ENCODE results near the gene DNLZ. TPM values are rescaled to one million over a fixed set of nuclear protein-coding genes. Genes with fewer than 3 reads are reported as not detected.

DNLZ gene
- total and polyA plus RNA-seq, 9 of the 15 experiments (the other 6 are each of a cell fraction or from before 2014, with no cell fraction given): 0.17 to 44.6 (median 3.4) TPM

GRCh38 chr9:136410500-136411287 lies 47.1 kb upstream of the DNLZ start, which contains the start of the genes ENTR1 and PMPCA (continued):
- no peak for TF ChIP-seq ZNF263 (CRISPR knock-in tag; IDR thresholded peaks at IDR 0.05; ENCODE audit: borderline replicate concordance)
- TF ChIP-seq KAT8 (IDR thresholded peaks at IDR 0.05; ENCODE audit: low read depth): no peak
- no peak for TF ChIP-seq MAFF (IDR thresholded peaks at IDR 0.05; ENCODE audit: low read length)
- TF ChIP-seq BCL6 (CRISPR knock-in tag; IDR thresholded peaks at IDR 0.05): no peak

DNA sequence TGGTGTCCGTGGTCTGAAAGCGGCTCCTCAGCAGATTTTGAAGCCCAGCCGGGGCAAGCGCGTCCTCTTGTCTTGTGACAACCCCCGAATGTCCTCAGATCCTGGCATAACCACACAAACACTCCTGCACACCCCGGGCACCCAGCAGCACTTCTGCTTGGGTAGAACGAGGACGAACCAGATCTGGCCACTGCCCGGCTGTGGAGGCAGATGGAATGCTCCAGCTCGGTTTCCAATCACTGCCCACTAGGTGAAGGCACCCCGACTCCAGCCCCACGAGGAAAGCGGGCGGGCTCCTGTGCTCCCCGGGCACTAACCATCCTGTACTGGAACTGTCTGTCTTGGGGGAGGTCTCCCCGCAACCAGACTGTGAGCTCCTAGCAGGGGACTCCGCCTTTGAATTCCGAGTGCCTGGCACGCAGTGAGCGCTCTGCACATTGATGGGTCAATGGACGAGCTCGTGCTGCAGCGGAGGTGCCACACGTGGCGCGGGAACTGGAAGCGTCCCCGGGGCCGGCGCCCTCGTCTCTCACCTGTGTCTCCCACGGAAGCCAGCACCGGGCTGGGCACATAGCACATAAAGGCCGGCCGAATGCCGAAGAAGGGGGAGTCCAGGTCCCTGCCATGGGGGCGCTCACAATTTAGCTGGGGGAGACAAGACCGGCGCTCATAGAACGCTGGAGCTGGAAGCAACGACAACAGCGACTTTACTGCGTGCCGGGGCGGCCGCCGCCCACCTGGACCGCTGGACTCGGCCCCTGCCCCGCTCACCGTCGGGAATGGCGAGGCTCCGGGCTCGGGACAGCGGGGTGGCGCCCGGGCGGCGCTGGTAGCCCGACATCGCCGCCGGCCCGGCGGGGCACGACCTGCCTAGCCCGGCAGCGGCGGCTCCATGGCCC lies 46.3 kb upstream of the DNLZ start:
- ATAC-seq (peak; percentile 47), DNase-seq (ENCODE audit: extremely low read depth in 1 of 4, low spot score in 3 of 4) (peak in 2 of 4 experiments; percentile 32 to 44), FAIRE-seq (peak; percentile 26)
- no peaks in the 10 kb centered on the region for H3K9me3 ChIP-seq (replicated peaks; ENCODE audit: control insufficient read depth, insufficient read depth, low read depth, low read length)
- ChIA-PET CTCF (ENCODE audit: low intra/inter-chr PET ratio) (interaction anchor here (0.7 kb wide), 1 partner anchor 62 kb away, joined by 3 read pairs; no protein-coding TSS in a partner anchor), POLR2A (interaction anchor here (0.7 to 2.7 kb wide), 13 partner anchors 8 to 243 kb away, joined by 3 to 9 read pairs (median 6); partner anchors contain the start of genes CARD9 and INPP5E)
- in situ Hi-C loops (cut with MboI): no loop called here
- H4K20me1 ChIP-seq (replicated peaks; ENCODE audit: control insufficient read depth, insufficient read depth, low read length): no peaks in the 10 kb centered on the region; the same call in none of the 2 replicates
- peak overlapping the region; percentile 94 for H3K27ac ChIP-seq (ENCODE audit: extremely low read depth, low read depth, low read length)
- no peaks in the 10 kb centered on the region for H3K27me3 ChIP-seq (ENCODE audit: control insufficient read depth in 2 of 2, insufficient read depth in 2 of 2, low read length in 2 of 2)
- H2AFZ ChIP-seq (ENCODE audit: low read depth, low read length): peak overlapping the region; percentile 48
- H3K9me1 ChIP-seq (ENCODE audit: control insufficient read depth, insufficient read depth, low read length): no peaks in the 10 kb centered on the region
- H3K79me2 ChIP-seq (ENCODE audit: control insufficient read depth, insufficient read depth, low read length): peaks cover 72% of the 10 kb centered on the region
- intact Hi-C loops (cut with micrococcal nuclease): no loop called here
- peak overlapping the region; percentile 92 for H3K4me2 ChIP-seq (ENCODE audit: insufficient read depth, low read length)
- peak overlapping the region; percentile 82 for H3K4me3 ChIP-seq
- peaks cover 76% of the 10 kb centered on the region for H3K36me3 ChIP-seq (ENCODE audit: control insufficient read depth, insufficient read depth, low read length)
- peaks cover 16 to 35% of the 10 kb centered on the region in 2 experiments; a peak in 4 of 5 replicates for H3K4me1 ChIP-seq (replicated peaks in 1 of 2; ENCODE audit: control insufficient read depth in 2 of 2, insufficient read depth in 2 of 2, low read length in 2 of 2)
- BruUV-seq (replicated peaks): TSS peak; percentile 69
- H3K9ac ChIP-seq (ENCODE audit: insufficient read depth in 1 of 2, low read depth in 2 of 2, low read length in 2 of 2): peak overlapping the region; percentile 96 to 99
- 1% methylated on average over 42 of the region's 71 CpGs for WGBS (ENCODE audit: insufficient coverage, low coverage, missing lambda C conversion rate)
- TF ChIP-seq THAP12 (CRISPR knock-in tag; IDR thresholded peaks at IDR 0.05): no peak
- peak in 1 of 2 experiments; percentile 15; a peak in 1 of 4 replicates for TF ChIP-seq TEAD1 (CRISPR knock-in tag; IDR thresholded peaks at IDR 0.05)
- TF ChIP-seq ZNF12 (CRISPR knock-in tag; IDR thresholded peaks at IDR 0.05): no peak
- TF ChIP-seq CTBP1 (IDR thresholded peaks at IDR 0.05; ENCODE audit: borderline replicate concordance): peak; percentile 9; the same call in 1 of the 2 replicates
- TF ChIP-seq MECOM (CRISPR knock-in tag; IDR thresholded peaks at IDR 0.05): 0 out of 2 replicates have a peak, but pooled peaks have one; percentile 12
- TF ChIP-seq PCBP2 (IDR thresholded peaks at IDR 0.05; ENCODE audit: low read depth, low read length, poor library complexity, severe bottlenecking): no peak

All from K562 (cell line).